SK-N-MC (cell line): ENCODE results near the gene MID1IP1.

ENCODE experiments used
- EZH2 ChIP-seq: fragments of 200-600 bp; sonication (generic); IDR thresholded peaks from one replicate; pipeline ENCODE4 v1.6.1; 2017; ENCODE audit warnings: antibody characterized with exemption
- POLR2AphosphoS5 ChIP-seq: IDR thresholded peaks from 2 replicates; pipeline ENCODE4 v1.6.1; 2012; ENCODE audit warnings: mild to moderate bottlenecking, low read depth, low read length, borderline replicate concordance

GRCh38 chrX:38768079-38768478 lies 33.2 kb upstream of the MID1IP1 start:
- no peak for TF ChIP-seq POLR2AphosphoS5
- no peak for TF ChIP-seq EZH2
